Neural cell (in vitro differentiated cells): Measurements from ENCODE around the gene KREMEN1. TPM values are rescaled to one million over a fixed set of nuclear protein-coding genes. Genes with fewer than 3 reads are reported as not detected.

Source experiments
- H2AFZ ChIP-seq: fragments of 200-600, 300-800 bp; sonication (generic), shearing (Covaris generic); 2 replicates; pipeline ENCODE4 v1.6.0; 2014; ENCODE audit warnings: low read depth, mild to moderate bottlenecking, antibody characterized with exemption, low read length, moderate library complexity
- H3F3A ChIP-seq: fragments of 200-600 bp; shearing (Covaris generic); 2 replicates; pipeline ENCODE4 v1.6.1; 2016; ENCODE audit warnings: mild to moderate bottlenecking, moderate library complexity, mixed read lengths, antibody characterized with exemption, low read length; ENCODE audit not compliant: insufficient read depth, poor library complexity, severe bottlenecking
- H3K27ac ChIP-seq: fragments of 200-600, 300-800 bp; sonication (generic), shearing (Covaris generic); 2 replicates; pipeline ENCODE4 v1.5.1; 2014; ENCODE audit warnings: mild to moderate bottlenecking, low read length, moderate library complexity
- H3K27me3 ChIP-seq: fragments of 300-800, 200-600 bp; sonication (generic), shearing (Covaris generic); 2 replicates; pipeline ENCODE4 v1.6.0; 2014; ENCODE audit warnings: mild to moderate bottlenecking, low read depth, low read length, moderate library complexity; ENCODE audit not compliant: insufficient read depth
- H3K36me3 ChIP-seq: fragments of 300-800, 200-600 bp; sonication (generic), shearing (Covaris generic); 2 replicates; pipeline ENCODE4 v1.5.1; 2014; ENCODE audit warnings: mild to moderate bottlenecking, antibody characterized with exemption, low read length, moderate library complexity; ENCODE audit not compliant: insufficient read depth
- H3K4me2 ChIP-seq: fragments of 300-800, 200-600 bp; sonication (generic), shearing (Covaris generic); 2 replicates; pipeline ENCODE4 v1.6.0; 2014; ENCODE audit warnings: mild to moderate bottlenecking, low read length
- H3K4me3 ChIP-seq: fragments of 300-800, 200-600 bp; sonication (generic), shearing (Covaris generic); 2 replicates; pipeline ENCODE4 v1.5.1; 2014; ENCODE audit warnings: mild to moderate bottlenecking, low read length, moderate library complexity
- H3K79me2 ChIP-seq: fragments of 200-600 bp; shearing (Covaris generic); replicated peaks from 2 replicates; pipeline ENCODE4 v1.6.0; 2014; ENCODE audit warnings: mild to moderate bottlenecking, low read length, moderate library complexity; ENCODE audit not compliant: insufficient read depth
- H3K9ac ChIP-seq: fragments of 300-800, 200-600 bp; sonication (generic), shearing (Covaris generic); 2 replicates; pipeline ENCODE4 v1.6.1; 2016; ENCODE audit warnings: mild to moderate bottlenecking, low read length, mixed read lengths
- H3K9me2 ChIP-seq: fragments of 200-600 bp; shearing (Covaris generic); 2 replicates; pipeline ENCODE4 v1.6.1; 2016; ENCODE audit warnings: mild to moderate bottlenecking, low read length, mixed read lengths; ENCODE audit not compliant: insufficient read depth
- H3K9me3 ChIP-seq: fragments of 200-600, 300-800 bp; sonication (generic), shearing (Covaris generic); 2 replicates; pipeline ENCODE4 v1.6.1; 2016; ENCODE audit warnings: mild to moderate bottlenecking, mixed run types, low read length, moderate library complexity, mixed read lengths
- H4K20me1 ChIP-seq: fragments of 200-600 bp; shearing (Covaris generic); 2 replicates; pipeline ENCODE4 v1.6.1; 2016; ENCODE audit warnings: mild to moderate bottlenecking, mixed run types; ENCODE audit not compliant: insufficient read depth
- CTCF ChIP-seq: fragments of 450-650 bp; IDR thresholded peaks from 2 replicates; pipeline ENCODE4 v1.5.1; 2014; ENCODE audit warnings: antibody characterized with exemption, mild to moderate bottlenecking, moderate library complexity; ENCODE audit not compliant: poor library complexity, severe bottlenecking
- EP300 ChIP-seq: fragments of 450-650 bp; conservative IDR thresholded peaks from 2 replicates; pipeline ENCODE4 v1.6.1; 2014; ENCODE audit warnings: antibody characterized with exemption, mild to moderate bottlenecking, moderate library complexity; ENCODE audit not compliant: poor library complexity, severe bottlenecking
- EZH2 ChIP-seq: fragments of 200-600, 300-800 bp; shearing (Covaris generic), sonication (generic); IDR thresholded peaks from 2 replicates; pipeline ENCODE4 v1.6.1; 2014; ENCODE audit warnings: antibody characterized with exemption, low read length, borderline replicate concordance, mild to moderate bottlenecking; ENCODE audit not compliant: insufficient read depth, poor library complexity, severe bottlenecking
- MXI1 ChIP-seq: fragments of 450-650 bp; conservative IDR thresholded peaks from 2 replicates; pipeline ENCODE4 v1.6.1; 2014; ENCODE audit warnings: antibody characterized with exemption, mild to moderate bottlenecking; ENCODE audit not compliant: poor library complexity, severe bottlenecking
- POLR2AphosphoS5 ChIP-seq: IDR thresholded peaks from 2 replicates; pipeline ENCODE4 v1.6.1; 2012
- RAD21 ChIP-seq: fragments of 450-650 bp; conservative IDR thresholded peaks from 2 replicates; pipeline ENCODE4 v1.6.1; 2014; ENCODE audit warnings: antibody characterized with exemption, mild to moderate bottlenecking, moderate library complexity
- REST ChIP-seq: IDR thresholded peaks from 2 replicates; pipeline ENCODE4 v1.6.1; 2012; ENCODE audit warnings: borderline replicate concordance
- SMC3 ChIP-seq: fragments of 450-650 bp; conservative IDR thresholded peaks from 2 replicates; pipeline ENCODE4 v1.6.1; 2014; ENCODE audit warnings: antibody characterized with exemption, mild to moderate bottlenecking, moderate library complexity; ENCODE audit not compliant: poor library complexity
- TAF1 ChIP-seq: IDR thresholded peaks from 2 replicates; pipeline ENCODE4 v1.6.1; 2012; ENCODE audit warnings: low read depth
- polyA plus RNA-seq: library from polyadenylated mRNA; depleted of rRNA; stranded (reverse); fragments of >200 nt; gene quantifications from 2 replicates; pipeline ENCODE4 v1.2.3, GENCODE V29; 2014

Gene KREMEN1
- polyA plus RNA-seq, 1 donor from 2014 or later, result 3.3 TPM

GRCh38 chr22:29113319-29113718, 40.5 kb downstream of the KREMEN1 start:
- Histone ChIP-seq H3K27ac (no peak overlapping the region), H2AFZ (no peak overlapping the region), H3K27me3 (no peaks in the 10 kb centered on the region), H4K20me1 (no peaks in the 10 kb centered on the region), H3K9me2 (no peaks in the 10 kb centered on the region), H3K79me2 (no peaks in the 10 kb centered on the region), H3K9ac (no peak overlapping the region), H3K4me3 (no peak overlapping the region), H3K36me3 (no peaks in the 10 kb centered on the region), H3K9me3 (no peaks in the 10 kb centered on the region), H3F3A (no peaks in the 10 kb centered on the region), H3K4me2 (no peak overlapping the region)
- TF ChIP-seq MXI1, result no peak
- no peak for TF ChIP-seq CTCF
- no peak for TF ChIP-seq POLR2AphosphoS5
- no peak for TF ChIP-seq EZH2
- no peak for TF ChIP-seq REST
- no peak for TF ChIP-seq RAD21
- TF ChIP-seq SMC3, result no peak

- no peak overlapping the region for H2AFZ ChIP-seq
- H3K27ac ChIP-seq, result no peak overlapping the region
- no peaks in the 10 kb centered on the region for H3K27me3 ChIP-seq
- H3K9me2 ChIP-seq, result no peaks in the 10 kb centered on the region
- H3F3A ChIP-seq, result no peaks in the 10 kb centered on the region
- H3K4me3 ChIP-seq, result no peak overlapping the region
- no peak overlapping the region for H3K4me2 ChIP-seq
- H3K36me3 ChIP-seq, result no peaks in the 10 kb centered on the region
- TF ChIP-seq CTCF (no peak), MXI1 (no peak), TAF1 (no peak), EP300 (no peak), RAD21 (no peak), SMC3 (no peak), REST (no peak), POLR2AphosphoS5 (no peak), EZH2 (no peak)
- no peaks in the 10 kb centered on the region for H3K9me3 ChIP-seq
- H3K9ac ChIP-seq, result no peak overlapping the region
- H4K20me1 ChIP-seq, result no peaks in the 10 kb centered on the region
- no peaks in the 10 kb centered on the region for H3K79me2 ChIP-seq
Observed at GRCh38 chr22:29114392-29114791, 41.6 kb downstream of the KREMEN1 start.
